ENCODE data around the gene MAP3K2. TPM values are rescaled to one million over a fixed set of nuclear protein-coding genes. Genes with fewer than 3 reads are reported as not detected.

The MAP3K2 gene
- polyA plus RNA-seq, 3 donors: 16.0 to 86.4 (median 66.3) TPM

DNA sequence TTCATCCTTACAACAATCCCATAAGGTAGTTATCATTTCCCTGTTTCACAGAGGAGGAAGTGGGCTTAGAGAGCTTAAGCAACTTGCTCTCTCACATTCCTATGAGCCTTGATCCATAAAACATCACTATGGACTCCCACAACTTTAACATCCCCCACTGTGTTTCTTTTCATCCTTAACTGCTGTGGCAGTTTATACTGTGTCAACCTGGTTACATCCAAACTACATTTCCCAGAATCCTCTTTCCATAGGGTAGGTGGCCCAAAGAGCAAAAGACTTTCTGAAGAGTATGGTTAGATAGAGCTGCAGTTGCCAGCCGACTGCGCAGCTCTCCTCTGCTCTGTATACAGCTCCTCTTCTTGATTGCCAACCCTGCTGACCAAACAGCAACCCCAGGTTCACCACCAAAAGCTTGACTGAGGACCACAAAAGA lies 22.5 kb downstream of the MAP3K2 start:
- peaks cover 100% of the 10 kb centered on the region for H3K79me2 ChIP-seq (ENCODE audit: insufficient read depth, low read length)

DNA sequence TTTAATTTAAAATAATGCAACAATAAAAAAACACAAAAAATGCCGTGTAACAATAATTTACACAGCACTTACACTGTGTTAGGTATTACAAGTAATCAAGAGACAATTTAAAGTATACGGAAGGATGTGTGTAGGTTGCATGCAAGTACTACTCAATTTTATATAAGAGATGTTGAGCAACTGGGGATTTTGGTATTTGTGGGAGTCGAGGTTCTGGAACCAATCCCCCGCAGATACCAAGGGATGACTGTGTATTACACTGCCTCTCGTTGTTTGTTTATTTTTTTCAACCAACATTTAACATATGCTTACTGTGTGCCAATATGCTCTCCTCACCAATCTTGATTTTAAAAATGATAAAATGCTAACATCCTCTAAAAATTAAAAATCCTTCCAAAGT lies 24.8 kb downstream of the MAP3K2 start:
- no peaks in the 10 kb centered on the region for H3K9me3 Mint-ChIP-seq
- H3K4me1 ChIP-seq (ENCODE audit: control insufficient read depth in 1 of 2, insufficient read depth in 2 of 2, low read length in 2 of 2): peaks cover 11 to 15% of the 10 kb centered on the region in 2 donors

More for the DNA sequence above, 22.5 kb downstream of the MAP3K2 start:
- no peak overlapping the region for H3K9ac ChIP-seq (ENCODE audit: insufficient read depth, low read length, poor library complexity, severe bottlenecking)
- intact Hi-C loops (cut with micrococcal nuclease): no loop called here
- peaks cover 100% of the 10 kb centered on the region for H4K20me1 ChIP-seq (ENCODE audit: insufficient read depth, low read length)
- H3K4me3 ChIP-seq (replicated peaks in 1 of 3; ENCODE audit: low read depth in 2 of 3, low read length in 3 of 3): no peak overlapping the region
- TF ChIP-seq, protein P1, sequence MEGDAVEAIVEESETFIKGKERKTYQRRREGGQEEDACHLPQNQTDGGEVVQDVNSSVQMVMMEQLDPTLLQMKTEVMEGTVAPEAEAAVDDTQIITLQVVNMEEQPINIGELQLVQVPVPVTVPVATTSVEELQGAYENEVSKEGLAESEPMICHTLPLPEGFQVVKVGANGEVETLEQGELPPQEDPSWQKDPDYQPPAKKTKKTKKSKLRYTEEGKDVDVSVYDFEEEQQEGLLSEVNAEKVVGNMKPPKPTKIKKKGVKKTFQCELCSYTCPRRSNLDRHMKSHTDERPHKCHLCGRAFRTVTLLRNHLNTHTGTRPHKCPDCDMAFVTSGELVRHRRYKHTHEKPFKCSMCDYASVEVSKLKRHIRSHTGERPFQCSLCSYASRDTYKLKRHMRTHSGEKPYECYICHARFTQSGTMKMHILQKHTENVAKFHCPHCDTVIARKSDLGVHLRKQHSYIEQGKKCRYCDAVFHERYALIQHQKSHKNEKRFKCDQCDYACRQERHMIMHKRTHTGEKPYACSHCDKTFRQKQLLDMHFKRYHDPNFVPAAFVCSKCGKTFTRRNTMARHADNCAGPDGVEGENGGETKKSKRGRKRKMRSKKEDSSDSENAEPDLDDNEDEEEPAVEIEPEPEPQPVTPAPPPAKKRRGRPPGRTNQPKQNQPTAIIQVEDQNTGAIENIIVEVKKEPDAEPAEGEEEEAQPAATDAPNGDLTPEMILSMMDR (IDR thresholded peaks at IDR 0.05): no peak
- 93% methylated on average over 2 of the region's 2 CpGs for WGBS (ENCODE audit: insufficient coverage)
- Mint-ChIP-seq H3K27ac (peak overlapping the region in 6 of 7 donors; percentile 17 to 87 (median 64)), H3K4me1 (peaks cover 36% of the 10 kb centered on the region), H3K27me3 (ENCODE audit: low read depth in 3 of 3) (no peaks in the 10 kb centered on the region), H3K36me3 (peaks cover 3 to 7% of the 10 kb centered on the region in 2 donors), H3K4me3 (no peak overlapping the region), H3K9me3 (peaks cover 0 to 3% (median 0%) of the 10 kb centered on the region in 7 donors)
- H3K9me3 ChIP-seq (replicated peaks in 1 of 2; ENCODE audit: control insufficient read depth in 1 of 2, insufficient read depth in 1 of 2, low read length in 2 of 2): no peaks in the 10 kb centered on the region
- peak overlapping the region in 1 of 2 donors; percentile 50 for H3K27ac ChIP-seq (ENCODE audit: low read depth in 1 of 2, low read length in 2 of 2)
- H3K4me1 ChIP-seq (ENCODE audit: control insufficient read depth in 1 of 2, insufficient read depth in 2 of 2, low read length in 2 of 2): peaks cover 11 to 15% of the 10 kb centered on the region in 2 donors
- H3K4me2 ChIP-seq (replicated peaks; ENCODE audit: extremely low read depth, low read length, poor library complexity, severe bottlenecking): no peak overlapping the region
- H2AFZ ChIP-seq (ENCODE audit: insufficient read depth, low read depth, low read length, poor library complexity, severe bottlenecking): no peak overlapping the region
- peak in 2 of 3 donors; percentile 28 to 33 for DNase-seq
- H3K27me3 ChIP-seq (ENCODE audit: control insufficient read depth in 2 of 2, insufficient read depth in 2 of 2, low read length in 2 of 2): no peaks in the 10 kb centered on the region
- peaks cover 0 to 7% of the 10 kb centered on the region in 2 donors for H3K36me3 ChIP-seq (replicated peaks in 1 of 2; ENCODE audit: control insufficient read depth in 1 of 2, insufficient read depth in 2 of 2, low read length in 2 of 2)

More for the DNA sequence above, 24.8 kb downstream of the MAP3K2 start:
- intact Hi-C loops (cut with micrococcal nuclease): no loop called here
- Histone ChIP-seq H3K9me3 (replicated peaks in 1 of 2; ENCODE audit: control insufficient read depth in 1 of 2, insufficient read depth in 1 of 2, low read length in 2 of 2) (no peaks in the 10 kb centered on the region), H3K4me2 (replicated peaks; ENCODE audit: extremely low read depth, low read length, poor library complexity, severe bottlenecking) (no peak overlapping the region), H3K36me3 (replicated peaks in 1 of 2; ENCODE audit: control insufficient read depth in 1 of 2, insufficient read depth in 2 of 2, low read length in 2 of 2) (no peaks in the 10 kb centered on the region), H3K4me3 (replicated peaks in 1 of 3; ENCODE audit: low read depth in 2 of 3, low read length in 3 of 3) (no peak overlapping the region), H3K27ac (ENCODE audit: low read depth in 1 of 2, low read length in 2 of 2) (no peak overlapping the region), H4K20me1 (ENCODE audit: insufficient read depth, low read length) (peaks cover 100% of the 10 kb centered on the region), H3K27me3 (ENCODE audit: control insufficient read depth in 2 of 2, insufficient read depth in 2 of 2, low read length in 2 of 2) (no peaks in the 10 kb centered on the region), H3K9ac (ENCODE audit: insufficient read depth, low read length, poor library complexity, severe bottlenecking) (no peak overlapping the region), H2AFZ (ENCODE audit: insufficient read depth, low read depth, low read length, poor library complexity, severe bottlenecking) (no peak overlapping the region), H3K79me2 (ENCODE audit: insufficient read depth, low read length) (peaks cover 100% of the 10 kb centered on the region)
- WGBS (ENCODE audit: insufficient coverage): no CpG with 5 or more reads among the region's 5 CpGs
- TF ChIP-seq, protein P1 (IDR thresholded peaks at IDR 0.05): no peak
- peak in 1 of 3 donors; percentile 30 for DNase-seq
- no peak overlapping the region for H3K27ac Mint-ChIP-seq
- no peaks in the 10 kb centered on the region for H3K27me3 Mint-ChIP-seq (ENCODE audit: low read depth in 3 of 3)
- no peak overlapping the region for H3K4me3 Mint-ChIP-seq
- H3K4me1 Mint-ChIP-seq: peaks cover 39% of the 10 kb centered on the region
- H3K36me3 Mint-ChIP-seq: peaks cover 4 to 6% of the 10 kb centered on the region in 2 donors

Measured in CD14-positive monocyte (primary cell).